ENCODE results near the gene SF3A1.

SF3A1 gene

DNA sequence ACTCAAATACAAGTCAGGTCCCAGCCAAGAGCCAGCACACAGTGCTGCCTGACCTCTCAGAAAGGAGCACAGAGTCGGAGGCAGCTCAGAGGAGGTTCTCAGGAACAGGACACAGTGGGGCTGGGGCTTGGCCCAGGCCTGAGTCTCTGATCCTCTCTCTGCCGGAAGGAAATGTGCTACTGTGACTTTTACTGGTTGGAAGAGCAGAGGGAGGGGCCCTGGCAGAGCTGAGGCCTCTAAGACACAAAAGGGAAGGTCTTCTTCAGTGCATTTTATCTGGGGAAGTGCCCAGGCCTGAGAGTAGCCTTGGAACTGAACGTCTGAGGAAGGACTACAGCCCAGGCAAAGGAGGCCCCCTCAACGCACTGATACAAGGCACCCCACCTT is 51.2 kb downstream of the SF3A1 start:
- peak; percentile 33 for DNase-seq (ENCODE audit: low read depth)

DNA sequence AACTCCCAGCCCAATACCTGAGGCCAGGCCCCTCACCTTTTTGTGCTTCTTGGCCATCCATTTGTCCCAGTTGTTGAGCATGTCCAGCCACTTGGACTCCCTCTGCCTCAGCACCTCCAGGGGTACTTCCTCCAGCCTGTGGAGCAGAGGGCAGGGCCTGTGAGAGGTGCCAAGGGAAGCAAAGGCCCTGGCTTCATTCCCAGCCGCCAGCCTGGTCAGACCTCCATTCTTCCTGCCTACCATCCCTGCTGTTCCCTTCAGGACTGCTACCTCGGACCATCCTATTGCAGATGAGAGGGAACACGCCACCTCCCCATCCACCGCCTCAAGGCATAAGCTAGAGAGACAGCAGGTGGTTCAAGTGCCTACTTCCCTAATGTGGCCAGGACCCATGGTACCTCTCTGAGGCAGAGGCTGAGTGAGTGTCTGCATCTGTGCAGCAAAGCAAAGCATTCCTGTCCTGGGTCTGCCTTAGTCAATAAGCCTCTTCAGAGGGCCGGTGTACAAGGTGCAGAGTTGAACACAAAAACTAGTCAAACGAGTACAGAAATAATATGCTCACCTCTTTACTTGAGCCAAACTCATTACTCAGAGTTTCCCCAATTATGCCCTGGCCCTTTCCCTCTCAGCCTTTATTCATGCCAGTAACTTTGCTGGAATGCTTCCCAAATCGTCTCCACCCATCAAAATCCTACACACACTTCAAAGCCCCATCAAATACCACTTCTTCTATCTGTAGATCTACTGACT is 52.0 kb downstream of the SF3A1 start:
- no peak for DNase-seq (ENCODE audit: low read depth)

DNA sequence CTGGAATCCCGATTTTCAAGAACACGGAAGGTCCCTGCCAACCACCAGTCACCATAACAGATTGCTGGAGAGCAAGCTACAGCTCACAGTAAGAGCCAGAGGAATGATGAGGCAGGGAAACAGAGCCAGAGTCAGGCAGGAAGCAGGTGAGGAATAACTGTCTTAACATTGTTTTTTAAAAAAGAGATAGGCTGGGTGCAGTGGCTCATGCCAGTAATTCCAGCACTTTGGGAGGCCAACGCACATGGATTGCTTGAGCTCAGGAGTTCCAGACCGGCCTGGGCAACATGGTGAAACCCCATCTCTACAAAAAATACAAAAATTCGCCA is 53.9 kb downstream of the SF3A1 start:
- no peak for DNase-seq (ENCODE audit: low read depth)

DNA sequence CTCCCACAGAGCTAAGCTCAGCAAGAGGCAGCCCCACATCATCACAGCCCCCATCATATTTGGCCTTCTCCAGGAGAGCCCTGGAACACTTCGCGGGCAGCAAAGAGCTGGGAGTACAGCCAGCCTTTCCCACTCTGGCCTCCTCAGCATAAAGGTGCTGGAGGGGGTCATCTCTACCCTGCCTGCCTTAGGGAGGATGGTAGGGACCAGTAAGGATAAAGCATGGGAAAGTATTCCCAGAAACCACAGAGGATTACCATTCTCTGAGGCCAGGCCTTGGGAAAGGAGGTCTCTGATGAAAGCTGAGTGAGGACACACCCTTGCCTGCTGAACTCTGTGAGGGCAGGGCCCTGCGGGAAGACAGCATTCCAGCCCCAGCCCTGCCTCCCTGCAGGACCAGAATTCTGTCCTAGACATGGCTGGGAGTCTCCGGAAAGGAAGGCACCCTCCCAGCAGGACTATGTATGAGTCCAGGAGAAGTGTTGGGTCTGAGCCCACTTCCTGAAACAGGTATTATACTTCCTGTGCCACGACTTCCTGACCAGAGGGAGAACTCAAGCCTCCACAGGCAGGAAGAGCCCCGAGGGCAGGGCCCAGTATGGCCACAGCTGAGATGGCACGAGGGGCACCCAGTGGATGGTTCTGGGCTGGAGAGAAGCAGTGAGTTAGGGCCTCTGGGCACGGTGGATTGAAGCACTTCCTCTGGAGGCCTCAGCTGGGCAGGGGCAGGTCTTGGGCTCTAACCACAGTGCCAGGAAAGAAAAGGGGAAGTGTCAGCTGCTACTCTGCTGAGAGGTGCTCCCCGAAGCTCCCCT is 54.5 kb downstream of the SF3A1 start:
- DNase-seq (ENCODE audit: low read depth), result no peak

DNA sequence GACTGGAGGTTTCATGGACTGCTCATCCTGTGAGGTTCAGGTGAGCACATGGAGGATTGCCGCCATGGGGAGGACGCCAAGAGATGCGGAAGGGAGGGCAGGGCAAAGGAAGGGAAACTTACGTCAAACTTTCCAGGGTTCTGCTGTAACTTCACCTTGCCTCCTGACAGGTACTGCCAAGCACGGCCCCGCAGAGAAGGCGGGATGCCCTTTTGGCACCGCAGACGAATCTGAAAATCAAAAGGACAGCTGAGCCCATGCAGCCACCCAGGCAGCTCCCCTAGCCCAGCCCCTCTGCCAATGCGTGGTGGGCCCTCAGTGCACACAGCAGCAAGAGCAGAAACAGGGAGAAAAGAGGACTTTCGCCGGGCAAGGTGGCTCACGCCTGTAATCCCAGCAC is 57.4 kb downstream of the SF3A1 start:
- no peak for DNase-seq (ENCODE audit: low read depth)

DNA sequence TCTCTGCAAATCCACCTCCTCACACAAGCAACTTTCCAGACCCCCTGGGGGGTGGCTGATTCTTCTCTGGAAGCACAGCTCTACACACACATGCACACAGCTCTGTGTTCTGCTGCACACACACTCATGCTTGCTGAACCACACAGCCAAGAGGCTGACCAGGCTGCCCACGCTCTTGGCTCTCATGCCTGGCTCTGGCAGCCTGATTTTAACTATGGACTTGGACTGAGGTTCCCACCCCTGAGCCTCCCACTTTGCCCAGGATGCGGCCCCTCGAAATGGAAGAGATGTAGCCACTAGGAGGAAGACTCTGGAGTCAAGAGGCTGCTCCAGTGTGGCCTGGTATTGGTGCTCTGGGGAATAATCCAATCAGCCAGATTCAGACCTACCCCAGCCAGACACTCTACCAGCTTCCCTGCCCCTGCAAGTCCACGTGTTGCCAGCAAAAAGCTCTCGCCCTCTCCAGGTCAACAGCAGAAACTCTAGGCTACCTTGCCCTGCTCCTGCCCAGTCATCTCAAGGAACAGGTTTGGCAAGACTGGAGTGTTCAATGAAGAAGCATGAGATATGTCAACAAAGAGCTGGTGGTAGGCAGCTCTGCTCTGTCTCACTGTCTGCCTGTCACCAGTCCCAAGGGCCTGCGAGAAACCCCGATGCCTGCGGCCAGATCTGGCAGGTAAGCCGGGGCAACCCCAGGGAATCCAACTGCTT is 58.5 kb downstream of the SF3A1 start:
- no peak for DNase-seq (ENCODE audit: low read depth)

DNA sequence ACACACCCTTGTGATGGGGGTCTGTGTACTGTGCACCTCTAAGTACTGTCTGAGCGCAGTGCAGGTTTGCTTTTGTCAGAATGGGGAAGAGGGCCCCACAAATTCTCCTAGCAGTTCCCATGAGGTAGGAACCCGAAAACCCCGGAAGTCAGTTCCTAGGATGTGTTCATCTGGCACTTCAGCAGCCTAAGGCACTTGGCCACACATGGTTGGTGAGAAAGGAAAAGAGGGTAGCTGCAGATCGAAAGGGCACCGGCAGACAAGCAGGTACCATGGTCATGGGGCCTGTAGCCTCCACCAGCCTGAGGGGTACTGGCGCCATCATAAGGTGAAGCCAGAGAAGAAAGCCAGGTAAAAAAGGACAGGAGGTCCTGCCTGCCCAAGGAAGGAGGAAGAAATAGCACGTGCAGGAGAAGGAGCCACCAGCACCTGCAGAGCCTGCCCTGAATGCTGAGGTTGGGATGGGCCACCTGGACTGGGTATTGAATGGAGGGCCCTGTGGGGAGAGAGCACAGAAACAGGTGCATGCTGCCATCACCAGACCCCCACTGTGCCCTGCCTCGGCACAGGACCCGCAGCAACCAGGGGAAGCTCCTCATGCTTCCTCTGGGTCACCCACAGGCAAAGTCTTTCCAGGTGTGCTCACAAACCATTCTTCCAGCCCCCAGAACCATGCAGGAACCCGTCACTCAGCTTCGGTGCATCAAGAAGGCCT is 59.3 kb downstream of the SF3A1 start:
- no peak for DNase-seq (ENCODE audit: low read depth)

DNA sequence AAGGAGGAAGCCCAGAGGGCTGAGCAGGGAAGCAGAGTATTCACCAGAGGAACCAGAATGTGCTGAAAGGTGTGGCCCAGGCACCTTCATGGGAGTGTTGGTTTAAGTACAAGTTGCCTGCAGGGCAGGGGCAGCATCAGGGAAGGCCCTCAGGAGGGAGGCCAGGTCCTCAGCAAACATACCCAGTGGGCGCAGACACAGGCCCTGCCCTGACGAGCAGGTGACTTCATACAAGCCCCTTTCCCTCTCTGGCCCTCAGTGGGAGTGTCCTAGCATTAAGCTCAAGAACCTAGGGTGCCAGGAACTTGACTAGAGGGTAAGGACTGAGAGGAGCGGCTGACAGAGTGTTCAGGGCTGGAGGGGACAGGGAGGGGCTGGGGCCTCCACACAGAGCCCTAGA is 59.9 kb downstream of the SF3A1 start:
- DNase-seq (ENCODE audit: low read depth), result no peak

DNA sequence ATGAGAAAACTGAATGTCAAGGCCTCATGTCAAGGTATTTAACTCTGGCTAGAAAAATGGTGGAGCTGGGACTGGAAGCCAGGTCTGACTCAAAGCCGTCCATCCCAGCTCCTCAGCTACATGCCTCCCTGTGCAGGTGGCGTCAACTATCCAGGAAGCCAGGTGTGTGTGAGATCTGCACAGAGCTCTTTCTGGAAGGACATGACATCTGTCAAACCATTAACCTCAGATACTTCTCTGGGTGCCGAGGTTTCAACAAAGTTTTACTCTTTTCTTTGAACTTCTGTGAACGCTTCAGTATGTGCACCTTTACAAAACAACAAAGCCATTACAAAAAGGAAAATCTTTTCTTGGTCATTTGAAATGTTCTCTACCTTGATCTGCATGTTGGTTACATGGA is 60.4 kb downstream of the SF3A1 start:
- no peak for DNase-seq (ENCODE audit: low read depth)

DNA sequence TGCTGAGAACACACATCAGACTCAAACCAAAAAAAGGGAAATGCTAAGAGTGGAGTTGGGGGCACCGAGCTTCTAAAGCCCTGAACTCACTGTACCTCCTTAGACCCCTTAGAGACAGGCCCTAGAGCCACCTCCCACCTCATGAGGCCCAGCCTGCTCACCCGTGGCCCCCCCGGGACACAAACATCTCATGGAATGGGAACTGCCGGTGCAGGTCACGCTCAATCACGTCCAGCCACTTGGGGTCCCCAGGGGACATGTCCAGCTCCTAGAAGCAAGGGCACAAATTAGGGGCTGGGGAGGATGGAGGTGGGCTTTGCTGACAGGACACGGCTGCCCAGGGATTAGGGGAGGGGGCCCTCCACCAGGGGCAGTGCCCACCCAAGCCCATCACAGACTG is 61.1 kb downstream of the SF3A1 start:
- DNase-seq (ENCODE audit: low read depth), result no peak

DNA sequence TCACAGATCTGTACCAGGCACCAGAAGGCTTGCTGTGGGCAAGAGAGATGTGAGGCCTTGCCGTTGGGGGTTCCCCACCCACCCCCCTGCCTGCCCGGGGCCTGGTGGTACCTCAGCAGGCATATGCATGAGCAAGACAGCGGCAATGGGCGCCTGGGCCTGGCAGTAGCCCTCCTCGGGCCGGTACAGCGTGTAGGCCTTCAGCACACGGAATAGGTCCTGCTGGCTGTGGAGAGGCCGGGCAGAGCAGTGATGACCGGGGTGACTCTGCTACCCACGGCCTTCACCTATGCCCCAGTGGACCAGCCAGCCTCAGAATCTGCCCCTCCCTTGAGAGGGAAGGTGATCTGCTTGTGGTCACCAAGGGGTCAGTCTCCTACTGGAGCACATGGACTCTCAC is 61.9 kb downstream of the SF3A1 start:
- no peak for DNase-seq (ENCODE audit: low read depth)

DNA sequence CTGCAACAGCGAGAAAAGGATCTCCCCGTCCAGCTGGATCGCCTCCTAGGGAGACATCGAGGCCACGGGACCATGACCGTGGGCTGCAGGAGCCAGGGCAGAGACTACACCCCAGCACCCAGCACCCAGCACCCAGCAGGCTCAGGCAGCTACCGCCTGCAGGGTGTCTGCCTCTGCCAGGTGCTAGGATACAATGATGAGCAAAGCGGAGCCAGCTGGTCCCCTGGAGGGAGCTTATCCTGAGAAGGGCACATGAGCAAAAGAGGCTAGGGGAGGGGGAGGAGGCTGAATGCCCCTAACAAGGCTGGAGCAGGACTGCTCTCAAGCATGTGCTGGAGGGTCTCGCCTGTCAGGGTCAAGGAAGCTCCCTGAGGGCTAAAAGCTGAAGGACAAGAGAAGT is 62.6 kb downstream of the SF3A1 start:
- no peak for DNase-seq (ENCODE audit: low read depth)

DNA sequence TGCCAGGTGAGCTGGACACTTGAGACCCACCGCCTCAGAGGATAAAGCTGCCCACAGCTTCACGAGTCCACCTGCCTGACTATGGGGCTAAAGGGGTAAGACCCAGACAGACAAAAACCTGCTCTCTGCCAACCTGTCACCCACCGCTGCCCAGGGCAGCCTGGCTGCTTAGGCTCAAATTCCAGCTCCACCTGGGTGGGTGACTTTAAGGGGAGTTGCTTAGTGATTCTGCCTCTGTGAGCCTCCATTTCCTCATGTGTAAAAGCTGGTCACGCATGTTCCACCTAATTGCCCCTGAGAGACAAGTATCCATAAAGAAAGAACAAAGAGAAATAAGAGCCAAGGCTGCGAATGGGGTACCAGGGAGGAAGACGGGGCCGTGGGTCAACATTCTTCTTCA is 63.7 kb downstream of the SF3A1 start:
- DNase-seq (ENCODE audit: low read depth), result no peak

DNA sequence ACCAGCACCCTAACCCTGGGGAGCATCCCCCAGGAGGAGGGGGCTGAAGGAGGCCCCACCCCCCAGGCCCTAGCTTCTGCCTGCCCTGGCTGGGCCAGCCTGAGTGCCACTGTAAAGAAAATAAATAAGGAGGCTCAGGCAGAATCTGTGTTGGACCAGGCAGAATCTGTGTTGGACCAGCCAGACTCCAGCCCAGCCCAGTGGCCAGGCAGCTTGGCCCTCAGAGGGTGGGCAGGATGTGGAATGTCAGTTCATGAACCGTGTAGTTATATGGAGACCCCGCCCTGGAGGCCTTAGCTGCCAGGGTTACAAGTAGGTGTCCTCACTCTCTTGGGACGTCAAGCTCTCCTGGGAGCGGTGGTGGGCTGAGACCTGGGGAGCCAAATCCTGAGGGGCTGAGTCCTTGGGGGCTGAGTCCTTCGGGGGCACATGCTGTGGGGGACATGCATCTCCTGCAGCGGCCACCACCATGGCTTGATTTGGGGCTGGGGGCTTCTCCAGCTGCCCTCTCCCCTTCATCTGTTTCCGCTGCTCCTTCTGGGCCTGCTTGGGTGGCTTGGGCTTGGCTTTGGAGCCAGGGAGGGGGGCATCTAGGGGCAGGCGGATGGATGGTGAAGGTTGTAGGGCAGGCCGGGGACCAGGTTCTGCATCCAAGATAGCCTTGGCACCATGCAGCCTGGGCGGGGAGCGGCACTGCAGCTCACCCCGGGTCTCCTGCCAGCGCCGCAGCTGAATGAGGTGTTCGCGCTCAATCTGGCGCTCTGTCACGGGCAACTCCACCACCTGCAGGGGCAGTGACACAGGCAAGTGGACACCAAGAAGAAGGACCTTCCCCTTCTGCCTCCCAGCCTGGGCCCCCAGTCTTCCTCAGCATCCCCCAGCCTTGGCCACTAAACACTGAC is 64.4 kb downstream of the SF3A1 start:
- DNase-seq (ENCODE audit: low read depth), result no peak

DNA sequence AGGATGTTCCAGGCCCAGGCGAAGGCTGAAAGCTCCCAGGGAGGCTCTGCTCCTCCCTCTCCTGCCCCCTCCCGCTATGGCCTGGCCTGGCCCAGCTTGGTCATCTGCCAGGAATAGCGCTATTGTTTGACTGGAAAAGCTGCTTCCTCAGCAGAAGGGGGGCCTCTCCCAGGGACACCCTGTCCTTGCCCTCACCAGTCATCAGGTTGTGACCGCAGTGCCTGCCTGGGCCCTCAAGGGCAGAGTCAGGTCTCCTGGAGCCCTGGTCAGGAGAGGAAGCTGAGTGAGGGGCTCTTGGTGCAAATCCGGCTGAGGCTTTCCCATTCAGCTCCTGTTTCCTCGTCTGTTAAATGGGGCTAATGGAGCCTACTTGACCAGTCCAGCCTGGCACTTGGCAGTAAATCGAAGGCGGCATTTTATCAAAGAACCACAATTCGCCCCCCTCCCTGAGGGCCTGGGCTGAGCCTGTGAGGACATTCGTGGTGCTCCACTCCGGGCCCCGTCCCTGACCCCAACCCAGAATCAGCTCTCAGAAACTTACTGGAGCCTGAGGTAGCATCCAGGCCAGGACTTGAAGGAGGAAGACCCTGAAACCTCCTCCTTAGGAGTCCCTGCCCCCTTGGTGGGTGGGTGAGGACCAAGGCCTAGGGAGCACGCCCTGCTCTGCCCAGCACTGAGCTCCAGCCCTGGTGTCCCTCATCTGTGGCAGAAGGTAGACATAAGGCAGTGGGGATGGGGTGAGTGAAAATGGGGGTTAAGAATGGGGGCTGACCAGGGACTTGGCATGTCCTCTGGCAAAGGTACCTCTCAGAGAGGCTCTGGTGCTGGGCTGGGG is 65.4 kb downstream of the SF3A1 start:
- no peak for DNase-seq (ENCODE audit: low read depth)

DNA sequence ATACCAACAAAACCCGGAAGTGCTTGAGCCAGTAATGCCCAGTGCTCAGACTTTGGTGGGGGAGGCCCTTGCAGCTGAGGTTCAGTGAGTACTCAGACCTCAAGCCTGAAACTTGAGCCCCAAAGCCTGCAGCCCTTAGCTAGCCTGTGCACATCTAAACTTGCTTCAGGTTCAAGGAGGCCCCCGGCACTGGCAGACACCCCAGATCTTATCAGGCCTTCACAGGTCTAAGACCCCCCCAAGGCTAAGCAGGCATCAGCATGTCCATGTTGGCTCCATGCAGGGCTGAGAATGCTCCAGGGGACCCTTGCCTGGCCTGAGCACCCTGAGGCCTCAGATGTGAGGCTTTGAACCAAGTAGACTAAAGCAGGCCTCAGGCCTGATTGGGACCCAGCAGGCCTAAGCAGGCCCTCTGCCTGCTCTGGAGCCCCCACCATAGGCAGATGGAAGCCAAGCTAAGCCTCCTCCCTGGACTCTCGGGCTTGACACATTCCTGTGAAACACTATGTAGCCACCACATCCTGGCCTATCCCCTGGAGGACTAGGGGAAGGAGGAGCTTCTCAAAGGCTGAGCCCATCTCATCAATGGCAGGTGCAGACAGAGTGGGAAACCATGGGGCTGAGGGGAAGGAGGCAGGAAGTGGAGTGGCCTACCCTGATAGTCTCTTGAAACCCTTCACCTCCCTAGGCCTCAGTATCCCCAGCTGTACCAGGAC is 66.2 kb downstream of the SF3A1 start:
- DNase-seq (ENCODE audit: low read depth), result no peak

DNA sequence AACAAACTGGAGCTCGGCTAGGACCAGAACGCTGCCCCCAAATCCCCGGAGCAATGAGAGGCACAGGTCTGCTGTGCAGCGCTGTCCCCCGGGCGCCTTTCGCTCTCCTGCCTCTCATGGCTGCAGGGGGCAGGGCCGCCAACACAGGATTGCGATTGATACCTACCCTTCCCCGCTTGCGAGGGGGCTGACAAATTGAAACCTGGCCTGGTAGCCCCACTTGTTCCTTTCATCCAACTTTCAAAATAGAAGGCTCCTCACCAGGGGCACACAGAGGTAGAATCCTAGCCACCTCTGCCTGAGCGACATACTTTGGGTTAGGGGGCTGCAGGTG is 66.7 kb downstream of the SF3A1 start:
- DNase-seq (ENCODE audit: low read depth), result no peak

DNA sequence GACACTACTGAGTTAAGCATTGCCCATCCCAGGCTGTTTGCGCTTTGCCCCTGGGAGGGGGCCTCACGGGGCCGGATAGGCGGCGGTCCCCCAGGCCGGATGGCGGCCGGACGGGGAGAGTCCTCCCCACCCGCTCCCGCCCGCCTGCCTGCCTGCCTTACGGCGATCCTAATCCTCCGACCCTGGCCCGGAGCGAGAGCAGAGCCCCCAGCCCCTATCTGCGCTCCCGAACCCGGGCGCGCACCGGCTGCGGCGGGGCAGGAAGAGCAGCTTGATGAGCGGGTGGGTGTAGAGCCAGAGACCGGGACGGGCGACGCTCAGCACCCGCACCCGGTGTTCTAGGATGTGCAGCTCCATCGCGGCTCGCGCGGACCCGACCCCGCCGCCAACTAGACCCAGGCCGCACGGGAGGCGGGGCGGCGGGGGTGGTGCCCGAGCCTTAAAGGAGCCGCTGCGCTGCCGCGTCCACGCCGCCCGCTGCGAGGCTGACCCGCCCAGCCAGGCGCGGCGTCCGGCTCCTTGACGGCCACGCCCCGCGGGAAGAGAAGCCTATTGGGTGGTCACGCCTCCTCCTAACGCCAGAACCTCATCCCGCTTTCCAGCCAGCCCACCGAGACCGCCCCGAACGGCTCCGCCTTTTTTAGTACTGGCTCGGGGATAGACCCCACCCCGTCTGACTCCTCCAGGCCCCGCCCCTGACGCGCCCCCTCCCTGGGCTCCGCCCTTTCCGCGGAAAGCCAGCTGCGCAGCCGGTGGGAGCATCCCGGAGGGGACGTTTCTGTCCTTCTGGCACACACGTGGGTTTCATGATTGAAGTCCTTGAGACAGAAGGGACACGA is 67.3 kb downstream of the SF3A1 start, which contains the start of gene CASTOR1:
TSS of gene CASTOR1 (minus strand) at position 365 of the 839 bp plus-strand sequence. CDS start at position 357, 8 bp downstream.
- peak; percentile 83 for DNase-seq (ENCODE audit: low read depth)
